ENCODE data around the gene COPS7B. TPM values are rescaled to one million over a fixed set of nuclear protein-coding genes. Genes with fewer than 3 reads are reported as not detected.
"Not testable (repeated sequence)": the region's sequence is repeated elsewhere in the genome, so short reads cannot be mapped to it uniquely, and the experiment has no call there.

Gene COPS7B
- polyA plus RNA-seq (2012; ENCODE audit: insufficient read depth, insufficient read length), result 93.3 TPM

DNA sequence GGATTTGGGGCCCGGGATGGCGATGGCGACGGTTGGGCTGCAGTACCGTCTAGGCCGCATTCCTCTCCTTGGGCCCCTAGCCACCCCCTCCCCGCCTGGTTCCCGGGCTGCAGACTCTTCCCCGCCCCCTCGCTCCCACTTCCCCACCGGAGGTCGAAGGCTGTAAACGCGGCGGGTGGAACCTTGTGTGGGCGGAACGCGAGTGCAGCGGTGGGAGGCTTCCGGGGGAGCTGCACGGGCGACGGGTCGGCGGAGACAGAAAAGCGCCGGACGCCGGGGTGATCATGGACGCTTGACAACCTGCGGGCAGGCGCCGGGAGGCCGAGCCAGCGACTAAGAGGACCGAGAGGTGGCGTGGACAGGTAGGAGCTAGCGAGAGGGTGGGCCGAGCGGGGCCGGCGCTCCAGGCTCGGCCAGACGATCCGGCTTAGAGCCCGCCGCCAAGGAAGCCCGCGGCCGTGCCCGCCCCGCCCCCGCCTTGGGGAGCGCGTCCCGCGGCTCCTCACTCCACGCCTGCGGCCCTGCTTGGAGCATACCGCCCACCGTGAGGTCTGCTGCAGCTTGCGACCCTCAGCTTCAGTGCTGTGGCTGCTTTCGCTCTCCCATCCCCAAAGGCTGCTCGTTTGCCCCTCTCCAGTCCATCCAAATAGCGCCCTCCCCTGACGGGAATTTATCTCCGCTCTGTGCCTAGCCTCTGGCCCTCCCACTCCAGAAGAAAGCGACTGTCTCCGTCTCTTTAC lies at the start of gene COPS7B:
Gene COPS7B, plus strand, starts transcription at position 269 of the 740 bp plus-strand sequence. CDS start 2,126 bp downstream, outside the sequence.
- H3K4me3 ChIP-seq (ENCODE audit: low read length), result peak within 1 kb of the TSS; percentile 95
- DNase-seq (ENCODE audit: low read depth, low spot score), result peak; percentile 83

DNA sequence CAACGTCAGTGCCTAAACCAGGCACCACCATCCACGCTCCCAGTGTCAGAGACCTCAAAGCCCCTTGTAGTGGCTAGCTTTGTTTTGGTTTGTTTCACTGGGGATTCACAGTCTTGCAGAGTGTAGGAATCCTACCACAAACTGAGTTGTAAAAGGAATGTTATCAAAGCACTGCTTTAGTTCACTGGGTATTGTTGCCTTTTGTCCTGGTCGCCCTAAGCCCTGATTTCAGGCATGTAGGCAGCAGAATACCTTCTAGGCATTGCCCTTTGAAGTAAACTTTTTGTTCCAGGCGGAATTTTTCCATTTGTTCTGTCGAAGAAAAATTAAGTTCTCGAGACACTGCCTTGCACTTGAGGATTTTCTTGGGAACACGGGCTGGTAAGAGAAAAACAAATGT lies 48.5 kb upstream of the COPS7B start:
- H3K4me3 ChIP-seq (ENCODE audit: low read length), result no peak overlapping the region
- DNase-seq (ENCODE audit: low read depth, low spot score), result no peak

DNA sequence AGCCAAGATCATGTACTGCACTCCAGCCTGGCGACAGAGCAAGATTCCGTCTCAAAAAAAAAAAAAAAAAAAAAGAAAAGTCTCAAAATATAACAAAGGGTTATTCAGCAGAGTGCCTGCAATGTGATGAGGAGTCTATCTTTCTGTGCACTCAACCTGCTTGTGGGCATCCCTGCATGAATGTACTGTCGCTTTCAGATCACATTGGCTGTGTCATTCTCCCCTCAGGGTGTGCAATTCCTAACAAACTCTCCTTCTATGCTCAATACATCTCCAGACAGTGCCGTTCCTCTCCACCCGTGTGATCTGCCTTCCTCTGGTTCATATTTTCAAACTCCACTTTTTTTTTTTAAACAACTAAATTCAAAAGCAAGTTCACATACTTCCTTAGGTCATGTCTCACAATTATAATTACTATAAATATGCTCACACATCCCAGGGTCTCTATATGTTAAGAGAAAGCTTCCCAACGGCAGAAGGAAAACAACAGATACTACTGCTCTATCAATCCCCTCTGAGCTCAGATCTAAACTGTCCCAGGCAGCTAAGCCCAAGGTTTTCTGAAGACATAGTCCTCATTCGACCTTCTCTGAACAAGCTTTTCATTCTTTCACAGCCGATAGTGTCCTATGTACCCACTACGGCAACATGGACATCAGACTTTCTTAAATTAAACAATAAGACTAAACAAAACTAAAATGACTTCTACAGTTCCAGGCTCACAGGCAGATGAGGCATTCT lies 42.7 kb upstream of the COPS7B start:
- H3K4me3 ChIP-seq (ENCODE audit: low read length), result no peak overlapping the region
- no peak for DNase-seq (ENCODE audit: low read depth, low spot score)

DNA sequence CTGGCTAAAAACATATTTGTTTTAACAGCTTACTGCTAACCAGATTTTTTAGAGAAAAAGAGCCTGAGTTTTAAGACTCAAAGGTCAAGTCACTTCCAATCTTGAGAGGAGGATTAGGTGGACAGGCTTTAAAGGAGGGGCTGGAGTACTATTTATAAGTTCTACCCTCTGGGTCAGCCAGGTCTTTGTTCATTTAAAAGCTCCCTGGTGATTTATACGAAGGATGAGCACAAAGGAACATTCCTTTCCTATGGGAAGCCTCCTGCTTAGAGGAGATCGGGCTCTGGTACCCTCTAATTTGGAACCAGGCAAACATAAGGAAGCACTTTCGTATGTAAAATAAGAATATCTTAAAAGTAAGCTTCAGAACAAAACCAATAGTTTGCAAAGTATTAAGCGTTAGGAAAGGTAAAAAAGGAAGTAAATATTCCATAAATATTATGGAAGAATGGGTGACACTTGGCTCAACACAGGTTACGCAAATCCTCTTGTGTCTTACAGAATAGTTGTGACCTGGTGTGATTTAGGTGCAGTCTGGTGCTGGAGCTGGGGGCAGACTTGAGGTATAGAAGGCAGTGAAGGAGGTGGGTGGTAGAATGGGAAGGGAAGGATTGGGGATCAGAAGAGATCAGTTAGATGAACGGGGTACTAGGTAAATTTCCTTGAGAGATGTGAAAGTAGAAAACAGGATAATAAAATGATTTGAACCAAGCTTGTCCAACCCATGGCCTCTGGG lies 40.8 kb upstream of the COPS7B start:
- H3K4me3 ChIP-seq (ENCODE audit: low read length), result no peak overlapping the region
- no peak for DNase-seq (ENCODE audit: low read depth, low spot score)

DNA sequence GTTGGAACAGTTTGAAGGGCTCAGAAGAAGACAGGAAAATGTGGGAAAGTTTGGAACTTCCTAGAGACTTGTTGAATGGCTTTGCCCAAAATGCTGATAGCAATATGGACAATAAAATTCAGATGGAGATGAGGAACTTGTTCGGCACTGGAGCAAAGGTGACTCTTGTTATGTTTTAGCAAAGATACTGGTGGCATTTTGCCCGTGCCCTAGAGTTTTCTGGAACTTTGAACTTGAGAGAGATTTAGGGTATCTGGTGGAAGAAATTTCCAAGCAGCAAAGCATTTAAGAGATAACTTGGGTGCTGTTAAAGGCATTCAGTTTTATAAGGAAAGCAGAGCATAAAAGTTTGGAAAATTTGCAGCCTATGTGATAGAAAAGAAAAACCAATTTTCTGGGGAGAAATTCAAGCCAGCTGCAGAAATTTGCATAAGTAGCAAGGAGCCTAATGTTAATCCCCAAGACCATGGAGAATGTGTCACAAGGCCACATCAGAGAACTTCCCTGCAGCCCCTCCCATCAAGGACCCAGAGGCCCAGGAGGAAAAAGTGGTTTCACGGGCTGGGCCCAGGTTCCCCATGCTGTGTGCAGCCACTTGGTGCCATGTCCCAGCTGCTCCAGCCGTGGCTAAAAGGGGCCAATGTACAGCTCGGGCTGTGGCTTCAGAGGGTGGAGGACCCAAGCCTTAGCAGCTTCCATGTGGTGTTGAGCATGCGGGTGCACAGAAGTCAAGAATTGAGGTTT lies 37.9 kb upstream of the COPS7B start:
- peak; percentile 46 for DNase-seq (ENCODE audit: low read depth, low spot score)
- not testable (repeated sequence) for H3K4me3 ChIP-seq (ENCODE audit: low read length)

DNA sequence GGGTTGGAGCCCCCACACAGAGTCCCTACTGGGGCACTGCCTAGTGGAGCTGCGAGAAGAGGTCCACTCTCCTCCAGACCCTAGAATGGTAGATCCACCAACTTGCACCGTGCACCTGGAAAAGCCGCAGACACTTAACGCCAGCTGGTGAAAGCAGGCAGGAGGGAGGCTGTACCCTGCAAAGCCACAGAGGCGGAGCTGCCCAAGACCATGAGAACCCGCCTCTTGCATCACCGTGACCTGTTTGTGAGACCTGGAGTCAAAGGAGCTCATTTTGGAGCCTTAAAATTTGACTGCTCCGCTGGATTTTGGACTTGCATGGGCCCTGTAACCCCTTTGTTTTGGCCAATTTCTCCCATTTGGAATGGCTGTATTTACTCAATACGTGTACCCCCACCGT lies 37.2 kb upstream of the COPS7B start:
- H3K4me3 ChIP-seq (ENCODE audit: low read length), result peak overlapping the region; percentile 38
- DNase-seq (ENCODE audit: low read depth, low spot score), result peak; percentile 80

DNA sequence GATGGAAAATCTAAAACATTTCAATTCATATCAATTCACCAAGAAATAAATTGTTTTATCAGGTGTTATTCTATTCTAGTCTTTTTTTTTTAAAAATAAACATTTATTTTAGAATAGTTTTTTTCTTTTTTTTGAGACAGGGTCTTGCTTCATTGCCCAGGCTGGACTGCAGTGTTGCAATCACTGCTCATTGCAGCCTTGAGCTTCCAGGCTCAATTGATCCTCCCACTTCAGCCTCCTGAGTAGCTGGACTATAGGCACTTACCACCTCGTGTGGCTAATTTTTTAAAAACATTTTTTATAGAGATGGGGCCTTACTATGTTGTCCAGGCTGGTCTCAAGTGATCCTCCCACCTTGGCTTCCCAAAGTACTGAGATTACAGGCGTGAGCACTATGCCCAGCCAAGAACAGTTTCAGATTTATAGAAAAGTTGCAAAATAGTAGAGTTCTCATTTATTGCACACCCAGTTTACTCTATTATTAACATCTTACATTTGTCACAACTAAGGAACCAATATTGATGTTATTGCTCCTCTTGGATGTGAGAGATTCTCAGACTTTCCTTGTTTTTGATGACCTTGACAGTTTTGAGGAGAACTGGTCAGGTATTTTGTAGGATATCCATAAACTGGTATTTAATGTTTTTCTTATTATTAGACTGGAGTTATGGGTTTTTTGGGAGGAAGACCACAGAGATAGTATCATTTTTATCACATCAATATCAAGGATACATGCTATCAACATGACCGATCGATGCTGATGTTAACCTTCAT lies 35.0 kb upstream of the COPS7B start:
- no peak for DNase-seq (ENCODE audit: low read depth, low spot score)
- no peak overlapping the region for H3K4me3 ChIP-seq (ENCODE audit: low read length)

DNA sequence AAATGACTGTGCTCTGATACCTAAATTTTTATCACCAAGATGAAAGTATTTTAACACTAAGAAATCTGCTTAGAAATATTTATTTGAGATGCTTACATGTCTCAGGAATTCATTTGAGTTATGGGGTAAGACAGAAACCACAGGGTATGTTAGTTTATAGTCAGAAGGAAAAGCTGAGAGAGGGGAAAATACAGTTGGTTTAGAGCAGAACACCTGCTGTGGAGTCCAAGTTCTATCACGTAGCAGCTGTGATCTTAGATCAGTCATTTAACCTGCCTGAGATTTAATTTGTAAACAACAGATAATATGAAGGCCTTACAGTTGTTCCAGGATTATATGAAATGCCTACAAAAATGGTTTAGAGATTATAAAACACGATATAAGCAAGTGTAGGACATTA lies 34.2 kb upstream of the COPS7B start:
- peak; percentile 72 for DNase-seq (ENCODE audit: low read depth, low spot score)
- H3K4me3 ChIP-seq (ENCODE audit: low read length), result no peak overlapping the region

DNA sequence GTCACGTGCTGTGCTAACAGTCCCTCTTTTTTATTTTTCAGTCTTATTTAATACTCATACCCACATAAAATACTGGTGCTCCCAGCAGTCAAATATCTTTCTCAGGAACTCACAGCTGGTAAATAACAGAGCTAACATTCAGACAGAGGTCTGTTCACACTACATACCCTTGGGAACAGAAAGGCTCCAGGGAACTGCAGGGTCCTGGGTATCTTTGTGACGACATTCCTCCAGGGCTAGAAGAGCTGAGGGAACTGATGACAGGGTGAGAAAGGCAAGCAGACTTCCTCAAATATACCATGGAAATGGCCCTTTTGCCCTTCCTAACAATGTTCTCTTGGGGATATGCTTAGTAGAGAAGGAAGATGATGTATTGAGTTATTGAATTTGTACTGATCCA lies 24.5 kb upstream of the COPS7B start:
- no peak for DNase-seq (ENCODE audit: low read depth, low spot score)
- H3K4me3 ChIP-seq (ENCODE audit: low read length), result no peak overlapping the region

DNA sequence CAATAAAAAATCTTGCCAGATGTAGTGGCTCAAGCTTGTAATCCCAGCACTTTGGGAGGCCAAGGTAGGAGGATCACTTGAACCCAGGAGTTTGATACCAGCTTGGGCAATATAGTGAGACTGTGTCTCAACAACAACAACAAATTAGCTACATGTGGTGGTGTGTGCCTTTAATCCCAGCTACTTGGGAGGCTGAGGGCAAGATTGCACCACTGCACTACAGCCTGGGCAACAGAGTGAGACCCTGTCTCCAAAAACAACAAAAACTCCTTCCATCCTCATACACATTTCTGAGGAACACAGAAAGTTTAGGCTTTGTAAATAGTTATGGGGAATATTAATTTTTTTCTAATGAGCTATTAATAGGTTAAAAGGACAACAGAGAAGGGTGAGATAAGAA lies 22.1 kb upstream of the COPS7B start:
- no peak for DNase-seq (ENCODE audit: low read depth, low spot score)
- no peak overlapping the region for H3K4me3 ChIP-seq (ENCODE audit: low read length)

DNA sequence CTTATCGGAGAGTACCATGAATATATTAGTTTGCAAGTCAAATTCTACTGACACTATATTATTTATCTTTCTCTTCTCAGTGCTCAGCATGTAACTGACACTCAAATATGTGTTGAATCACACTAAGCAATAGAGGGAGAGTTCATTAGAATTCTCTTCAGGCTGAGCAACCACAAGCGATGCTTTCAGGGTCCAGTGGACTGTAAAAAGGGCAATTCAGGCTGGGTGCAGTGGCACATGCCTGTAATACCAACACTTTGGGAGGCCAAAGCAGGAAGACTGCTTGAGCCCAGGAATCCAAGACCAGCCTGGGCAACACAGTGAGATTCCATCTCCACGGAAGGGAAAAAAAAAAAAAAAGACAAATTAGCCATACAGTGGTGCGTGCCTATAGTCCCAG lies 21.5 kb upstream of the COPS7B start:
- DNase-seq (ENCODE audit: low read depth, low spot score), result no peak
- no peak overlapping the region for H3K4me3 ChIP-seq (ENCODE audit: low read length)

DNA sequence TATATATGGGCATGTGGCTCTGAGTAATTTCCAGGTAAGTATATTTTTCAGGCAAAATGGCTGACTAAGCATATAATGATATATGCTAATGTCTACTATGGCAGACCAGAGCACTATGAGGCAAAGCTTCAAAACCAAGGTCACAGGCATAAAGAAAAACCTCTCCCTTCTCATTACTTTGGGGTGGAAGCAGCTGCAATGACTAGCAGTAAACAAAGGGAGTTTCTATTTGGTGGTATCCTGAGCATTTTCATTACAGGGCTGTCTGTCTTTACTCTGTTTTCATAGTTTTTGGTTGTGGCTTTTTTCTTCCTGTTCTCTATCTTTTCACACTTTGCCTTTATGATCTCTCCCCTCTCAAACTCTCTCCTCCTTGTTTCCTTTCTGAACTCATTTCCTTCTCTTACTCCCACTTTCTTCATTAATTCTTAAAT lies 20.7 kb upstream of the COPS7B start:
- DNase-seq (ENCODE audit: low read depth, low spot score), result peak; percentile 67
- H3K4me3 ChIP-seq (ENCODE audit: low read length), result no peak overlapping the region

DNA sequence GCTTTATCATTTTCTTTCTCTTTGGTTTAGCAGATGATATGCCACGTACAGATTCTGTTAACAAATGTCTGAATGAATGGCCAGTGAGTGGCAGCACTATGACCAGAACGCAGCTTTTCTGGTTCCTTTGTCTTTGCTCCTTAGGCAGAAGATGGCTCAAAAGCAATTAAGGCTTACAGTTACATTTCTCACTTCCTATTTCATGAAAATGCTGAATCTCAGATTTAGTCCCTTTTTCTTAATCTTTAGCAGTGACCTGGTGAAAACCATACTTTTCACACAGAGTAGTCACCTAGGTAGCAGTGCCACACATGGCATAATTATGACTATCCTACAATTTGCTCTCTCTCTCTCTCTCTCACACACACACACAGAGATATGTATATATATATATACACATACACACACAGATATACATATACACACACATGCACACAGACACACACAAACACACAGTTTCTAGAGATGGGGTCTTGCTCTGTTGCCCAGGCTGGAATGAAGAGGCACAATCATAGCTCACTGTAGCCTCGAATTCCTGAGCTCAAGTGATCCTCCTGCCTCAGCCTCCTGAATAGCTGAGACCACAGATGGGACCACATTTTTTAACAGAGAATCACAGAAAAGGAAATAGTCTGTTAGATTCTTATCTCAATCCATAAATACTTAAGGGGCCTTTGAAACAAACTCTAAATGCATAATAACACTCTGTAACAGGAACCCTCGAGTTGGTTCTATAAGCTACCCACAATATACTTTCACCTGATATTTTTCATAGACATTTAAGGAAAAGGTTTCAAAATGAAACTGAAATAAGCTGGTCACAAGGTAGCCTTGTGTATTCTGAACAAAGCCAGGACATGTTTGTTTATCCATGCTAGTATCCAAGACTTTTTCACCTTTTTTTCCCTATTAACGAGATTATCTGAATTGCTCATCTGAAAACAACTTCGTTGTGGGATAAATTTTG lies 16.8 kb upstream of the COPS7B start:
- no peak for DNase-seq (ENCODE audit: low read depth, low spot score)
- no peak overlapping the region for H3K4me3 ChIP-seq (ENCODE audit: low read length)

DNA sequence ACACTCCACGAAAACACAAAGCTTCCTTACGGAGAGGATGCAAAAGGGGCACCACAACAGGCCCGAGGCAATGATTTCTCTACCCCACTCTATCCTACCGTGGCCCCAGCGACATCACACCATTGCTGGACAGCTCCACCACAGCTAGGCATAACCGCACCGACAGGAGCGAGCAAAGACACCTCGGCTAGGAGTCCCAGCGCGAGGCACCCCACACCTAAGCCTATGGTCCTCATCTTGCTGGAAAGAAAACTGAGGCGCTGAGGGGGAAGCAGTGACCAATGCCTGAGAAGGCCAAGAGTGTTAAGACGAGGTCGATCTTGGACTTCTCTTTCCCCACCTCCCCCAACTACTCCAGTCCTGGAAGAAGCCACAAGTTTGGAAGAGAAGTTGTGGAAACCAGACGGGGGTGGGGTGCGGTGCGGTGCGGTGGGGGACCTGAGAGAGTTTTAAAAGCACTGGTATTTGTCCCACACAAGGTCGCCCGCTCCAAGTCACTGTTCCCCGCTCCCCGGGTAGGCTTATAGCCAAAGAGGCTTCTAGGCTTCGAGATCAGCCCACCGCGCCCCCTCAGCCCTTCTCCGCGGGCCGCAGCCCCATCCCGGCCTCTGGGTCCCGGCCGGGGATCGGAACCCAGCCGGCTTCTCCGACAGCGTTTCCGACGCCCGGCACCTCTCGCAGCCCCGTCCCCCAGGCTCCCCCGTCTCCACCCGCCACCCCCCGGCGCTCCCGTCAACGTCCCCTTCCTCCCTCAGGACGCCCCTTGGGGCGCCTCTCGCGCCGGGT lies 5.9 kb upstream of the COPS7B start:
- DNase-seq (ENCODE audit: low read depth, low spot score), result no peak
- H3K4me3 ChIP-seq (ENCODE audit: low read length), result peak overlapping the region; percentile 79

DNA sequence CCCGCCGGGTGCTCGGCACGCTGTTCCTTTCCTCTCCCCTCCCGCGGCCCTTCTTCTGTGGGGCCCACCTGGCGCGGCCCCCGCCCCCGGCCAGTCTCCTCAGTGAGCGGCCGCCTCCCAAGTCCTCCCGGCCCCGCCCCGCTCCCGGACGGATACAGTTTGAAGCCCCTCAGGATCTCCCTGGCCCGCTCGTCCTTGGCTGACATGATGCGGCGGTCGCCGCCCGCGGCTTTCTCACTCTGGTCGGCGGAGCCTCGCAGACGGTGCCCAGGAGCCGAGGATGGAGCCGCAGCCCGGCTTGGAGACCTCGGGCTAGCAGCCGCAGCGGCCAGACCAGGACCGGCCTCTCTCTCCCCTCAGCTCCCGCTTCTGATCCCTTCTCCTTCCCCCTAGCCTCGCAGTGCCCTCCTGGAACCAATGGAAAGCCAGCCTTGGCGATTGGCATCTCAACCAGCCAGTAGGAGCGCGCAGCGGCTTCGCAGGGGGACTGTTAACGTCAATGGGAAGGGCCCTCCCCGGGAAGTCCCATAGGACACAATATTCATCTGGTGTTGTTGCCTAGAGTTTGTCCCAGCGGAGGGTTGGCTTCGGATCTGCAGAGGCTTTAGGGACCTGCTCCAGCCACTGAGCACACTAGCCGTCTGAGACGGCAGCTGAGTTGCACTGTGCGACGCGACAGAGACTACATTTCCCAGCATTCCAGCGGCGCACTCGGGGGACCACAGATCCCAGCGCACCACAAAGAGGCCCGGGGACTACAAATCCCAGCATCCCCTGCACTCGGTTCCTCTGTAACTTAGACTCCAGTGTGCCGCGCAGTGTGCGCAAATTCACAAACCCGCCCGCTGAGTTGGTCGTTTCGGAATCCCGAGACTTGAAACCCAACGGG lies 5.1 kb upstream of the COPS7B start, which contains the start of gene PDE6D:
Gene PDE6D, minus strand, starts transcription at position 374 of the 889 bp plus-strand sequence. Its CDS starts 168 bp downstream, at position 206.
- DNase-seq (ENCODE audit: low read depth, low spot score), result peak; percentile 97
- peak within 1 kb of the TSS; percentile 79 for H3K4me3 ChIP-seq (ENCODE audit: low read length)
